AG10803 (cell line): ENCODE results near the gene POFUT2.

Experiments used
- DNase-seq: peaks from one replicate; pipeline ENCODE4 v3.0.0; 2010; ENCODE audit warnings: low read depth
- H3K4me3 ChIP-seq: 2 replicates; pipeline ENCODE4 v1.5.1; 2011; ENCODE audit warnings: mild to moderate bottlenecking, low read length, control low read depth
- TF ChIP-seq, protein P1 (sequence below): conservative IDR thresholded peaks from 2 replicates; pipeline ENCODE4 v1.5.1; 2011; ENCODE audit warnings: mild to moderate bottlenecking, low read length, control low read depth, inconsistent platforms

Gene POFUT2

DNA sequence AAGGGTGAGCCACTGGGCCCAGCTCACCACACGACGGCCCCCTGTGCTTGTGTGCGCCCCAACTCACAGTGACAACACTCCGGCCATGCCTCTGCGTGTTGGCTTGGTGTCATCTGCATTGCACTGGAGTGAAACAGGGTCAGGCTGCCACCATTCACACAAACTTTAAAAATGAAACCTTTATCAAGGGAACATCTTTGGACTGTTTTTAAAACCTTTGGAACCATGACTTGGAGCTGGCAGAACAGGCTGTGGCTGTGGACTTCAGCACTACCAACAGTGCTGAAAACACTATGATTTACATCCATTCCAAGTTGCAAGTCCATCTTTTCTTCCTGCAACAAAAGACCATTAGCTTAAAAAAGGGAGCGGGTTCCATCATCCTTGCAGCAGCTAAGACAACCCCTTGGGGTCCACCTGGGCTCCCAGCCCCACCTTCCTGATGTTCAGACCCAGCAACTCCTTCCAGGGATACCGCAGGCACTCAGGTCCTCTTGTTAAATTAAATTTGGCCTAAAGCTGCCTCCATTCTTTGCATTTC lies 25.6 kb downstream of the POFUT2 start:
- DNase-seq = no peak
- TF ChIP-seq, protein P1, sequence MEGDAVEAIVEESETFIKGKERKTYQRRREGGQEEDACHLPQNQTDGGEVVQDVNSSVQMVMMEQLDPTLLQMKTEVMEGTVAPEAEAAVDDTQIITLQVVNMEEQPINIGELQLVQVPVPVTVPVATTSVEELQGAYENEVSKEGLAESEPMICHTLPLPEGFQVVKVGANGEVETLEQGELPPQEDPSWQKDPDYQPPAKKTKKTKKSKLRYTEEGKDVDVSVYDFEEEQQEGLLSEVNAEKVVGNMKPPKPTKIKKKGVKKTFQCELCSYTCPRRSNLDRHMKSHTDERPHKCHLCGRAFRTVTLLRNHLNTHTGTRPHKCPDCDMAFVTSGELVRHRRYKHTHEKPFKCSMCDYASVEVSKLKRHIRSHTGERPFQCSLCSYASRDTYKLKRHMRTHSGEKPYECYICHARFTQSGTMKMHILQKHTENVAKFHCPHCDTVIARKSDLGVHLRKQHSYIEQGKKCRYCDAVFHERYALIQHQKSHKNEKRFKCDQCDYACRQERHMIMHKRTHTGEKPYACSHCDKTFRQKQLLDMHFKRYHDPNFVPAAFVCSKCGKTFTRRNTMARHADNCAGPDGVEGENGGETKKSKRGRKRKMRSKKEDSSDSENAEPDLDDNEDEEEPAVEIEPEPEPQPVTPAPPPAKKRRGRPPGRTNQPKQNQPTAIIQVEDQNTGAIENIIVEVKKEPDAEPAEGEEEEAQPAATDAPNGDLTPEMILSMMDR = no peak
- no peak overlapping the region for H3K4me3 ChIP-seq

DNA sequence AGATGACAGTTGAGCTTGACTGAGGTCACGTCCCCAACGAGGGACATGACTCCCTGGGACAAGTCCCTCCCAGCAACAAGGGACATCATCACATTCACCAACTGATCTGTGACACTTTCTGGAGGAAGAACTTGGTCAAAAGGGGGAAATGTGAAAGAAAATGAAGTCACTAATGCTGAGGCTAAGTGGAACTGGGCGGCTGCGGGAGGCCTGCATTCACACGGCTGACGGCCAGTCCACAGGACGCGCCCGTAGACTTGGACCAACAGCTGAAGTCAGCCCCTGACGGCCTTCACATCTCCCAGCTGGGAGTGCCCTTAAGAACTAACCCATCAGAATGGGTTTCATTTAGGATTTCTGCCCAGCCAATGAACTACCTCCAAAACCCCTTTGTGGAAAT lies 26.6 kb downstream of the POFUT2 start:
- no peak overlapping the region for H3K4me3 ChIP-seq
- no peak for DNase-seq
- TF ChIP-seq, protein P1 = no peak

DNA sequence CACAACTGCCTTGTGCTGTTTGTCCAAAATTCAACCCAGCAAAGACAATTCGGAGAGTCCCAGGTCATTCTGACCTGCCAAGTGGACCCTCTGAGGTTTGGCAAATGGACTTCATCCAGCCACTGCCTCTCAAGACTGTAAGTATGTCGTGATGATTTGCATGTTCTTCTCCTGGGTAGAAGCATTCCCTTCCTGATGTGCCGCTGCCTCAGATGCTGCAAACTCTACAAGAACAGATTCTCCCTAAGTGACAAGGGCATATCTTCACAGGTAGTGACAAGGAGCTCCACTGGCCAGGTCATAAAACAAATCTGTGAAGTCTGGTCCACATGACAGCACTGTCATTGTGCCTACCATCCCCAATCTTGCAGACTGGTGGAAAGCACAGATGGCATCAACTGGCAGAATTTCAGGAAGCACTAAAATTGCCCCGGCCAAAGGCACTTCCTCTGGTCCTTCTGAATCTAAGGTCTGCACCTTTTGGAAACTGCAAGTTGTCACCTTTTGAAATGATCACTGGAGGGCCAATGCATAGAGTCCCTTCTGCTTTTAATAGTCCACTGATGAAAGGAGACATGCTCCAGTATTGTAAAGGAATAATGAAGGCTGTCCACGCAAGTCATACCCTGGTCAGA lies 27.4 kb downstream of the POFUT2 start:
- TF ChIP-seq, protein P1 = no peak
- no peak overlapping the region for H3K4me3 ChIP-seq
- DNase-seq = no peak

DNA sequence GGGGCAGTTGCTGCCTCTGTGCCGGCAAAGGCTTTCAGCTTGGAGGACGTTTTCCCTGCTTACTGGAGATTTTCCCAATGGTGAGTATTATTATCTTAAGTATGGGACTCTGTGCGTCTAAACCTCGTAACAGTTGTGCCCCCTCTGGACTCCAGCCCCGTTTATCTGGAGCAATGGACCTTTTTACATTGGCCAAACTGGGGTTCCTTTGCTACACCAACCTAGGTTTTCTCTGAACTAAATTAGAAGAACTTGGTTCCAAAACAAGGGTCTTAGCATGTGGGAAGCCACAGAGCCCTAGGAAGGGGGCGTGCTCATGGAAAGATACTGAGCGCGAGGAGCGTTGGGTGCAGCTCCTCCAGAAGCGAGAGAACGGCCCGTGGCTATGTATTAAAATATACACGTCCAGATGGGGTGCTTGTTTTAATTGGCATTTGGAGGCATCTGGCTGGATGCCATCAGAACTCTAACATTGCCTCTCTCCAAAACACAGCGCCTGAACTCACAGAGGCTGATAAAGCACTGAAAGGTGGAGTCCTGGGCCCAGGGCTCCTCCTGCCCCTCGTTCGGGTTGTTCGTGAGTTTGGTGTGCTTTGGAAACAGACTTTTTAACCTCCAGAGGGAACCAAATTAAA lies 28.4 kb downstream of the POFUT2 start:
- DNase-seq = no peak
- H3K4me3 ChIP-seq = no peak overlapping the region
- TF ChIP-seq, protein P1 = no peak

DNA sequence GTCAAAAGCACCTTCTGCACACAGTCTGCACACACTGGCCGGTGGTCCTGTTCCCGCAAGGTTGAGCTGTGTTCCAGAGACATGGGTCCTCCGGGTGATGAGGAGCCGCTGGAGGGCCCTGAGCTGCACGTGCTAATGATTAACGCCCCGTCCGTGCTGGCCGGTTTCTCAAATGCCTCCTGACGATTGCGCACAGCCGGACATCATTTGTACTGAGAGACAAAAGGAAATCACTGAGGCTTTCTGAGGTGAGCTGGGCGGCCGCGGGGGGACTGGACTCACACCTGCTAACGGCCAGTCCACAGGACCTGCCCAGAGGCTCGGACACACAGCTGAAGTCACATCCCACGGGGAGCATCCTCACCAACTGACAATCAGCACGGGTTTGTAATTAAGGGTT lies 29.2 kb downstream of the POFUT2 start:
- TF ChIP-seq, protein P1 = no peak
- peak; percentile 15 for DNase-seq
- no peak overlapping the region for H3K4me3 ChIP-seq

DNA sequence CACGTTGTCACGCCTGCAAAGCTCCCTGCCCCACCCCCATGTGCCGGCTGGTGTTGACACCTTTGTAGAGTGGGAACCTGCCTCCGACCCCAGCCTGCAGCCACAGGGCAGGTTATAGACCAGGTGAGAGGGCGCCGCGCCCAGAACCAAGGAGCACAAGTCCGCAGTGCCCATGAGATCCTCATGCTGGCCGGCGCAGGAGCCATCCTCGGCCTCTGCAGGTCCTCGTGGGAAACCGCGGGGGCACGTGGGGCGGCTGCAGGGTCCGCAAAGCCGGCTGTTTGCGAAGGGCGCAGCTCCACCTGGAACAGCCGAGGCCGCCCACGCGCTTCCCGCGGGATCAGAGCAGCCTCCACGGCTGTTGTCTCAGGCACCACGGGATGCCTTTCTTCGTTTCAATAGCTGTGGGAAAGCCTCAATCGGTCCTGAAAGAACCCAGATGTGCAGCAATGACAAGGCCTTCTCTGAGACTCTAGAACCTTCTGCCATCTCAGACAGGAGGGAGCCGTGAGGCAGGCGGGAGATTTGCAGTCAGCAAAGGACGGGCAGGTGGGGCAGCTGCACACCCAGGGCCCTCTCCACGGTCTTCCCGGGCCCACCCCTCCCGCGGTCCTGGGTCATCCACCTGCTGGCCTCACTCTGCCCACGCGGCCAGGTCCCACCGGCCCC lies 29.9 kb downstream of the POFUT2 start:
- H3K4me3 ChIP-seq = no peak overlapping the region
- no peak for DNase-seq
- TF ChIP-seq, protein P1 = no peak
